ENCODE results near the gene IL10RB. TPM values are rescaled to one million over a fixed set of nuclear protein-coding genes. Genes with fewer than 3 reads are reported as not detected.
A peak's percentile ranks its signal among the peaks of the same experiment; 100 is the strongest.

Gene IL10RB
- total RNA-seq, 1 donor from 2014 or later: 13.8 TPM

- H3K4me3 Mint-ChIP-seq: no peak overlapping the region
- H3K27me3 Mint-ChIP-seq: no peaks in the 10 kb centered on the region
- H3K36me3 Mint-ChIP-seq: peaks cover 12% of the 10 kb centered on the region
- DNase-seq (ENCODE audit: extremely low spot score, unreplicated experiment): peak; percentile 52
- H3K9me3 Mint-ChIP-seq: no peaks in the 10 kb centered on the region
- no peak overlapping the region for H3K27ac Mint-ChIP-seq
- H3K4me1 Mint-ChIP-seq (ENCODE audit: unreplicated experiment): peaks cover 18% of the 10 kb centered on the region
- TF ChIP-seq CTCF (conservative IDR thresholded peaks at IDR 0.05): no peak
Observed at GRCh38 chr21:33262921-33263320, 3.2 kb upstream of the IL10RB start.

- peak; percentile 13 for DNase-seq (ENCODE audit: extremely low spot score, unreplicated experiment)
Observed at GRCh38 chr21:33264561-33264960, 1.6 kb upstream of the IL10RB start.

GRCh38 chr21:33265664-33266049, 510 bp upstream of the IL10RB start:
- TF ChIP-seq CTCF (conservative IDR thresholded peaks at IDR 0.05): peak; percentile 22
- Mint-ChIP-seq H3K4me1 (ENCODE audit: unreplicated experiment) (peaks cover 23% of the 10 kb centered on the region), H3K9me3 (no peaks in the 10 kb centered on the region), H3K27ac (peak overlapping the region; percentile 85), H3K4me3 (peak overlapping the region; percentile 89), H3K36me3 (peaks cover 13% of the 10 kb centered on the region), H3K27me3 (no peaks in the 10 kb centered on the region)
- peak; percentile 62 for DNase-seq (ENCODE audit: extremely low spot score, unreplicated experiment)

More at GRCh38 chr21:33264561-33264960, 1.6 kb upstream of the IL10RB start:
- H3K36me3 Mint-ChIP-seq: peaks cover 9% of the 10 kb centered on the region
- no peaks in the 10 kb centered on the region for H3K27me3 Mint-ChIP-seq
- H3K4me3 Mint-ChIP-seq: no peak overlapping the region
- TF ChIP-seq CTCF (conservative IDR thresholded peaks at IDR 0.05): no peak
- H3K9me3 Mint-ChIP-seq: no peaks in the 10 kb centered on the region
- H3K27ac Mint-ChIP-seq: no peak overlapping the region
- peaks cover 23% of the 10 kb centered on the region for H3K4me1 Mint-ChIP-seq (ENCODE audit: unreplicated experiment)

- peaks cover 16% of the 10 kb centered on the region for H3K36me3 Mint-ChIP-seq
- DNase-seq (ENCODE audit: extremely low spot score, unreplicated experiment): no peak
- H3K27ac Mint-ChIP-seq: peak overlapping the region; percentile 73
- no peaks in the 10 kb centered on the region for H3K9me3 Mint-ChIP-seq
- no peak for TF ChIP-seq CTCF (conservative IDR thresholded peaks at IDR 0.05)
- peak overlapping the region; percentile 92 for H3K4me3 Mint-ChIP-seq
- H3K27me3 Mint-ChIP-seq: no peaks in the 10 kb centered on the region
- peaks cover 23% of the 10 kb centered on the region for H3K4me1 Mint-ChIP-seq (ENCODE audit: unreplicated experiment)
Observed at GRCh38 chr21:33266789-33267135, 595 bp downstream of the IL10RB start.

GRCh38 chr21:33267250-33267649, 1.1 kb downstream of the IL10RB start:
- peaks cover 23% of the 10 kb centered on the region for H3K4me1 Mint-ChIP-seq (ENCODE audit: unreplicated experiment)
- TF ChIP-seq CTCF (conservative IDR thresholded peaks at IDR 0.05): no peak
- H3K27me3 Mint-ChIP-seq: no peaks in the 10 kb centered on the region
- peak overlapping the region; percentile 73 for H3K27ac Mint-ChIP-seq
- H3K4me3 Mint-ChIP-seq: peak overlapping the region; percentile 92
- H3K9me3 Mint-ChIP-seq: no peaks in the 10 kb centered on the region
- peaks cover 16% of the 10 kb centered on the region for H3K36me3 Mint-ChIP-seq
- DNase-seq (ENCODE audit: extremely low spot score, unreplicated experiment): no peak

- H3K27me3 Mint-ChIP-seq: no peaks in the 10 kb centered on the region
- no peaks in the 10 kb centered on the region for H3K9me3 Mint-ChIP-seq
- no peak for DNase-seq (ENCODE audit: extremely low spot score, unreplicated experiment)
- H3K4me3 Mint-ChIP-seq: peak overlapping the region; percentile 92
- H3K36me3 Mint-ChIP-seq: peaks cover 24% of the 10 kb centered on the region
- no peak for TF ChIP-seq CTCF (conservative IDR thresholded peaks at IDR 0.05)
- peak overlapping the region; percentile 18 for H3K27ac Mint-ChIP-seq
- H3K4me1 Mint-ChIP-seq (ENCODE audit: unreplicated experiment): peaks cover 23% of the 10 kb centered on the region
Observed at GRCh38 chr21:33268393-33268736, 2.2 kb downstream of the IL10RB start.

Data from type B pancreatic cell (in vitro differentiated cells).